Astrocyte (in vitro differentiated cells and primary cell): ENCODE results near the gene CRELD2.

Experiments used
- CTCF ChIP-seq: IDR thresholded peaks from 2 replicates; pipeline ENCODE4 v1.5.1; 2011; ENCODE audit warnings: low read depth, mild to moderate bottlenecking, inconsistent platforms, low read length, moderate library complexity; ENCODE audit not compliant: insufficient read depth
- EZH2 ChIP-seq: IDR thresholded peaks from 2 replicates; pipeline ENCODE4 v1.6.1; 2012; ENCODE audit warnings: mild to moderate bottlenecking, low read length, inconsistent platforms; ENCODE audit not compliant: insufficient read depth

- TF ChIP-seq CTCF (no peak), EZH2 (no peak)
These were observed 39.5 kb downstream of the CRELD2 start for GRCh38 chr22:49957826-49958365.
